Fibroblast of lung (primary cell): ENCODE measurements around the gene TSC22D1.

ENCODE experiments used
- CTCF ChIP-seq, 2 donors: IDR thresholded peaks in 1 of 2; conservative IDR thresholded peaks in 1 of 2; 1 replicate in 1 of 2; 2 replicates in 1 of 2; pipeline ENCODE4 v1.5.1; 2011 to 2012; ENCODE audit warnings: low read length in 2 of 2, control low read depth in 1 of 2, inconsistent platforms in 1 of 2, low read depth in 1 of 2, mild to moderate bottlenecking in 1 of 2
- EZH2 ChIP-seq: IDR thresholded peaks from 2 replicates; pipeline ENCODE4 v1.5.1; 2012; ENCODE audit warnings: low read length, control low read depth, mild to moderate bottlenecking; ENCODE audit errors: missing control alignments

- TF ChIP-seq CTCF (conservative IDR thresholded peaks at IDR 0.05 in 1 of 2, IDR thresholded peaks at IDR 0.05 in 1 of 2; ENCODE audit: low read depth in 1 of 2, low read length in 2 of 2) (no peak), EZH2 (no peak)
Measured at GRCh38 chr13:44389060-44389666, 187.0 kb downstream of the TSC22D1 start.
